GM23338 (cell line): ENCODE data around the gene NPFF. TPM values are rescaled to one million over a fixed set of nuclear protein-coding genes. Genes with fewer than 3 reads are reported as not detected.

Source experiments
- CREB1 ChIP-seq: fragments of 250-450 bp; sonication (Bioruptor Pico); IDR thresholded peaks from 2 replicates; pipeline ENCODE4 v1.5.0; 2020; ENCODE audit warnings: low read depth, mild to moderate bottlenecking, moderate library complexity
- EZH2 ChIP-seq: fragments of 200-600 bp; sonication (generic); IDR thresholded peaks from one replicate; pipeline ENCODE4 v1.8.0; 2017; ENCODE audit warnings: antibody characterized with exemption, mild to moderate bottlenecking, low read depth; ENCODE audit not compliant: unreplicated experiment
- JUNB ChIP-seq: IDR thresholded peaks from one replicate; pipeline ENCODE4 v1.6.1; 2016; ENCODE audit warnings: antibody characterized with exemption; ENCODE audit not compliant: unreplicated experiment
- POLR2AphosphoS5 ChIP-seq: IDR thresholded peaks from 2 replicates; pipeline ENCODE4 v1.6.1; 2016; ENCODE audit warnings: antibody characterized with exemption, low read depth
- STAT1 ChIP-seq: IDR thresholded peaks from one replicate; pipeline ENCODE4 v1.6.1; 2016; ENCODE audit warnings: antibody characterized with exemption; ENCODE audit not compliant: unreplicated experiment
- ZNF114 ChIP-seq: fragments of 250-450 bp; sonication (Bioruptor Pico); IDR thresholded peaks from 2 replicates; pipeline ENCODE4 v1.5.0; 2020; ENCODE audit warnings: mild to moderate bottlenecking, moderate library complexity
- ZNF331 ChIP-seq: fragments of 250-450 bp; sonication (Bioruptor Pico); IDR thresholded peaks from 2 replicates; pipeline ENCODE4 v1.5.0; 2020; ENCODE audit warnings: low read depth, mild to moderate bottlenecking, moderate library complexity
- ZNF462 ChIP-seq: fragments of 250-450 bp; sonication (Bioruptor Pico); IDR thresholded peaks from 2 replicates; pipeline ENCODE4 v1.5.0; 2020; ENCODE audit warnings: mild to moderate bottlenecking, moderate library complexity
- polyA plus RNA-seq: library from polyadenylated mRNA; unstranded; fragments of >200 nt; fragmentation: Nextera tagmentation; extraction: Ambion mirVana; gene quantifications from 2 replicates; pipeline ENCODE4 v1.2.1, GENCODE V29; 2016
- total RNA-seq: library from RNA; depleted of rRNA; stranded (reverse); fragments of >200 nt; shearing (Covaris generic); gene quantifications from 2 replicates; pipeline ENCODE4 v1.2.3, GENCODE V29; 2014
- TF ChIP-seq, protein P1 (sequence below): IDR thresholded peaks from one replicate; pipeline ENCODE4 v1.6.1; 2018; ENCODE audit warnings: antibody characterized with exemption; ENCODE audit not compliant: unreplicated experiment

The NPFF gene
- total and polyA plus RNA-seq, 2 experiments from 2014 or later: 0.69 to 0.71 TPM

DNA sequence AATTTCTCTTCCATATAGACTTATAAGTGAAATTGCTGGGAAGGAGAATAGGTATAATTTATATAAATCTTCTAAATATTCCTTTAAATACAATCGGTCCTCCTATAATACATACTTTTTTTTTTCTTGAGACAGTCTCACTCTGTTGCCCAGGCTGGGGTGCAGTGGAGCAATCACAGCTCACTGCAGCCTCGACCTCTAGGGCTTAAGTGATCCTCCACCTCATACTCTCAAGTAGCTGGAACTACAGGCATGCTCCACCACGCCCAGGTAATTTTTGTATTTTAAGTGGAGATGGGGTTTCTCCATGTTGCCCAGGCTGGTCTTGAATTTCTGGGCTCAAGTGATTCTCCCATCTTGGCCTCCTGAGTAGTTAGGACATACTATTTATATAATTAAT lies 29.7 kb upstream of the NPFF start (continued):
- TF ChIP-seq ZNF462 (CRISPR knock-in tag): no peak
- no peak for TF ChIP-seq EZH2
- TF ChIP-seq, protein P1, sequence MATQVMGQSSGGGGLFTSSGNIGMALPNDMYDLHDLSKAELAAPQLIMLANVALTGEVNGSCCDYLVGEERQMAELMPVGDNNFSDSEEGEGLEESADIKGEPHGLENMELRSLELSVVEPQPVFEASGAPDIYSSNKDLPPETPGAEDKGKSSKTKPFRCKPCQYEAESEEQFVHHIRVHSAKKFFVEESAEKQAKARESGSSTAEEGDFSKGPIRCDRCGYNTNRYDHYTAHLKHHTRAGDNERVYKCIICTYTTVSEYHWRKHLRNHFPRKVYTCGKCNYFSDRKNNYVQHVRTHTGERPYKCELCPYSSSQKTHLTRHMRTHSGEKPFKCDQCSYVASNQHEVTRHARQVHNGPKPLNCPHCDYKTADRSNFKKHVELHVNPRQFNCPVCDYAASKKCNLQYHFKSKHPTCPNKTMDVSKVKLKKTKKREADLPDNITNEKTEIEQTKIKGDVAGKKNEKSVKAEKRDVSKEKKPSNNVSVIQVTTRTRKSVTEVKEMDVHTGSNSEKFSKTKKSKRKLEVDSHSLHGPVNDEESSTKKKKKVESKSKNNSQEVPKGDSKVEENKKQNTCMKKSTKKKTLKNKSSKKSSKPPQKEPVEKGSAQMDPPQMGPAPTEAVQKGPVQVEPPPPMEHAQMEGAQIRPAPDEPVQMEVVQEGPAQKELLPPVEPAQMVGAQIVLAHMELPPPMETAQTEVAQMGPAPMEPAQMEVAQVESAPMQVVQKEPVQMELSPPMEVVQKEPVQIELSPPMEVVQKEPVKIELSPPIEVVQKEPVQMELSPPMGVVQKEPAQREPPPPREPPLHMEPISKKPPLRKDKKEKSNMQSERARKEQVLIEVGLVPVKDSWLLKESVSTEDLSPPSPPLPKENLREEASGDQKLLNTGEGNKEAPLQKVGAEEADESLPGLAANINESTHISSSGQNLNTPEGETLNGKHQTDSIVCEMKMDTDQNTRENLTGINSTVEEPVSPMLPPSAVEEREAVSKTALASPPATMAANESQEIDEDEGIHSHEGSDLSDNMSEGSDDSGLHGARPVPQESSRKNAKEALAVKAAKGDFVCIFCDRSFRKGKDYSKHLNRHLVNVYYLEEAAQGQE: no peak
- no peak for TF ChIP-seq POLR2AphosphoS5
- no peak for TF ChIP-seq ZNF114
- TF ChIP-seq ZNF331 (CRISPR knock-in tag): no peak
- no peak for TF ChIP-seq CREB1
- TF ChIP-seq JUNB: no peak
- no peak for TF ChIP-seq STAT1
